Measurements from ENCODE around the gene ADAMTS17. TPM values are rescaled to one million over a fixed set of nuclear protein-coding genes. Genes with fewer than 3 reads are reported as not detected.

ADAMTS17 gene
- total and polyA plus RNA-seq, 9 of the 15 experiments (the other 6 are each of a cell fraction or from before 2014, with no cell fraction given) = 0.01 to 0.14 (median 0.07) TPM; not detected in 6

- CTCF ChIA-PET (ENCODE audit: low intra/inter-chr PET ratio) = no interaction called here
- FAIRE-seq = no peak
- TF ChIP-seq ZNF184 (CRISPR knock-in tag; IDR thresholded peaks at IDR 0.05) (no peak), SRSF9 (IDR thresholded peaks at IDR 0.05; ENCODE audit: borderline replicate concordance, low read depth, low read length) (no peak), POU5F1 (IDR thresholded peaks at IDR 0.05; ENCODE audit: borderline replicate concordance, low read depth, low read length, partially characterized antibody) (no peak), TFE3 (CRISPR knock-in tag; IDR thresholded peaks at IDR 0.05) (no peak), PATZ1 (CRISPR knock-in tag; IDR thresholded peaks at IDR 0.05; ENCODE audit: borderline replicate concordance) (no peak), PCBP2 (IDR thresholded peaks at IDR 0.05; ENCODE audit: low read depth, low read length, poor library complexity, severe bottlenecking) (no peak)
- TF ChIP-seq, protein P1, sequence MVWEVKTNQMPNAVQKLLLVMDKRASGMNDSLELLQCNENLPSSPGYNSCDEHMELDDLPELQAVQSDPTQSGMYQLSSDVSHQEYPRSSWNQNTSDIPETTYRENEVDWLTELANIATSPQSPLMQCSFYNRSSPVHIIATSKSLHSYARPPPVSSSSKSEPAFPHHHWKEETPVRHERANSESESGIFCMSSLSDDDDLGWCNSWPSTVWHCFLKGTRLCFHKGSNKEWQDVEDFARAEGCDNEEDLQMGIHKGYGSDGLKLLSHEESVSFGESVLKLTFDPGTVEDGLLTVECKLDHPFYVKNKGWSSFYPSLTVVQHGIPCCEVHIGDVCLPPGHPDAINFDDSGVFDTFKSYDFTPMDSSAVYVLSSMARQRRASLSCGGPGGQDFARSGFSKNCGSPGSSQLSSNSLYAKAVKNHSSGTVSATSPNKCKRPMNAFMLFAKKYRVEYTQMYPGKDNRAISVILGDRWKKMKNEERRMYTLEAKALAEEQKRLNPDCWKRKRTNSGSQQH (CRISPR knock-in tag; IDR thresholded peaks at IDR 0.05) = no peak
- TF ChIP-seq, protein P2, sequence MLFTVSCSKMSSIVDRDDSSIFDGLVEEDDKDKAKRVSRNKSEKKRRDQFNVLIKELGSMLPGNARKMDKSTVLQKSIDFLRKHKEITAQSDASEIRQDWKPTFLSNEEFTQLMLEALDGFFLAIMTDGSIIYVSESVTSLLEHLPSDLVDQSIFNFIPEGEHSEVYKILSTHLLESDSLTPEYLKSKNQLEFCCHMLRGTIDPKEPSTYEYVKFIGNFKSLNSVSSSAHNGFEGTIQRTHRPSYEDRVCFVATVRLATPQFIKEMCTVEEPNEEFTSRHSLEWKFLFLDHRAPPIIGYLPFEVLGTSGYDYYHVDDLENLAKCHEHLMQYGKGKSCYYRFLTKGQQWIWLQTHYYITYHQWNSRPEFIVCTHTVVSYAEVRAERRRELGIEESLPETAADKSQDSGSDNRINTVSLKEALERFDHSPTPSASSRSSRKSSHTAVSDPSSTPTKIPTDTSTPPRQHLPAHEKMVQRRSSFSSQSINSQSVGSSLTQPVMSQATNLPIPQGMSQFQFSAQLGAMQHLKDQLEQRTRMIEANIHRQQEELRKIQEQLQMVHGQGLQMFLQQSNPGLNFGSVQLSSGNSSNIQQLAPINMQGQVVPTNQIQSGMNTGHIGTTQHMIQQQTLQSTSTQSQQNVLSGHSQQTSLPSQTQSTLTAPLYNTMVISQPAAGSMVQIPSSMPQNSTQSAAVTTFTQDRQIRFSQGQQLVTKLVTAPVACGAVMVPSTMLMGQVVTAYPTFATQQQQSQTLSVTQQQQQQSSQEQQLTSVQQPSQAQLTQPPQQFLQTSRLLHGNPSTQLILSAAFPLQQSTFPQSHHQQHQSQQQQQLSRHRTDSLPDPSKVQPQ (CRISPR knock-in tag; IDR thresholded peaks at IDR 0.05; ENCODE audit: borderline replicate concordance) = no peak
- TF ChIP-seq, protein P3, sequence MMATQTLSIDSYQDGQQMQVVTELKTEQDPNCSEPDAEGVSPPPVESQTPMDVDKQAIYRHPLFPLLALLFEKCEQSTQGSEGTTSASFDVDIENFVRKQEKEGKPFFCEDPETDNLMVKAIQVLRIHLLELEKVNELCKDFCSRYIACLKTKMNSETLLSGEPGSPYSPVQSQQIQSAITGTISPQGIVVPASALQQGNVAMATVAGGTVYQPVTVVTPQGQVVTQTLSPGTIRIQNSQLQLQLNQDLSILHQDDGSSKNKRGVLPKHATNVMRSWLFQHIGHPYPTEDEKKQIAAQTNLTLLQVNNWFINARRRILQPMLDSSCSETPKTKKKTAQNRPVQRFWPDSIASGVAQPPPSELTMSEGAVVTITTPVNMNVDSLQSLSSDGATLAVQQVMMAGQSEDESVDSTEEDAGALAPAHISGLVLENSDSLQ (IDR thresholded peaks at IDR 0.05) = no peak
These were observed 251.4 kb downstream of the ADAMTS17 start for GRCh38 chr15:100090411-100090810.

More at GRCh38 chr15:100090411-100090810, 251.4 kb downstream of the ADAMTS17 start:
- Histone ChIP-seq H3K79me2 (ENCODE audit: control insufficient read depth, insufficient read depth, low read length) (no peaks in the 10 kb centered on the region), H3K27ac (ENCODE audit: extremely low read depth, low read depth, low read length) (no peak overlapping the region), H3K4me1 (replicated peaks in 1 of 2; ENCODE audit: control insufficient read depth in 2 of 2, insufficient read depth in 2 of 2, low read length in 2 of 2) (no peaks in the 10 kb centered on the region; a peak in 1 of 5 replicates), H3K9me1 (ENCODE audit: control insufficient read depth, insufficient read depth, low read length) (no peaks in the 10 kb centered on the region), H3K36me3 (ENCODE audit: control insufficient read depth, insufficient read depth, low read length) (no peaks in the 10 kb centered on the region), H4K20me1 (replicated peaks; ENCODE audit: control insufficient read depth, insufficient read depth, low read length) (no peaks in the 10 kb centered on the region), H3K27me3 (ENCODE audit: control insufficient read depth in 2 of 2, insufficient read depth in 2 of 2, low read length in 2 of 2) (peaks cover 3 to 16% of the 10 kb centered on the region in 2 experiments; a peak in 3 of 5 replicates), H3K4me3 (no peak overlapping the region), H3K9me3 (replicated peaks; ENCODE audit: control insufficient read depth, insufficient read depth, low read depth, low read length) (no peaks in the 10 kb centered on the region), H2AFZ (ENCODE audit: low read depth, low read length) (no peak overlapping the region), H3K4me2 (ENCODE audit: insufficient read depth, low read length) (no peak overlapping the region), H3K9ac (ENCODE audit: insufficient read depth in 1 of 2, low read depth in 2 of 2, low read length in 2 of 2) (no peak overlapping the region)
- no peak for DNase-seq (ENCODE audit: extremely low read depth in 1 of 4, low spot score in 3 of 4)
- WGBS (ENCODE audit: insufficient coverage, low coverage, missing lambda C conversion rate) = 4% methylated on average over 11 of the region's 11 CpGs
- no TSS peak for BruUV-seq (replicated peaks)
- POLR2A ChIA-PET = no interaction called here
- in situ Hi-C loops (cut with MboI) = no loop called here
- ATAC-seq = no peak
- intact Hi-C loops (cut with micrococcal nuclease) = no loop called here
